ENCODE data around the gene QRFPR.
A peak's percentile ranks its signal among the peaks of the same experiment; 100 is the strongest.

Gene QRFPR

DNA sequence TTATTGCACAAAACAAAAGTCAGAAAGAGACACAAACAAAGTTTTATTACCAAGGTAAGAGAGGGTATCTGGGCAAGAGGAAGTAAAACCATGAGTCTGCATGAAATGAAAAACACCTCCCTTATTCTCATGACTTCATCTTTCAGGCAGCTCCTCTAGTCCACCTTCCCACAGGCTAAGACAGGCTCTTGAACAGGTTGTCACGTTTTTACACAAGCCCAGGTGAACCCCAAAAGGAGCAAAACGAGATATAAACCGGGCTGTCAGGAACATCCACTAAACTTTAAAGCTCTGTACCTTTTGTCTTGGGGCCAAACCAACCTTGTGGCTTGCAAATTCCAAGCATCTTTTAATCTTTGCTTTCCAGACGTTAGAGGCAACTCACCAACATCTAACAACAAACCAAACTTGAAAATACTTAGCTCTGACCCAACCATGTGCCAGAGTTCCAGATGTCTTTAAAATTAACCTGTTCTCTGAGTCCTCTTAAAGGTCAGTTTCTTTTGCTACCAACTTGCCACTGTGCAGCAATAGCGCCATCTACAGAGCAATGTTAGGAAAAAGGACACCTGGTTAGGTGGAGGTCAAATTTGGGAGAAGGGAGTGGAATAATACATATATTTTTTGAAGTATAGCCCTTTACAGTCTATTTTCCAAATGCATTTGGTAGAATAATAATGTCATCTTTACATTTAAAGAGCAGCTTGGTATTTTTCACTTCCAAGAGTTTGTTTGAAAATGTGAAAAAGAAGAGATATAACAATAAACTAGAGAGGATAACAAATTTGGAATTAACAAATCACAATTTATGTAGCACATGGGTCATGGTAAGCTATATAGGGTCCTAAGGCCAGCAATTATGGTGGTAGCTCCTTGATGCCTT lies 73.1 kb downstream of the QRFPR start:
- peak overlapping the region; percentile 92 for H3K4me2 ChIP-seq (ENCODE audit: low read length)
- no peaks in the 10 kb centered on the region for H3K9me3 ChIP-seq (ENCODE audit: insufficient read depth, low read length)
- H3K27me3 ChIP-seq (ENCODE audit: low read depth, low read length), result peaks cover 9% of the 10 kb centered on the region; the same call in 1 of the 2 replicates
- TF ChIP-seq, protein P1, sequence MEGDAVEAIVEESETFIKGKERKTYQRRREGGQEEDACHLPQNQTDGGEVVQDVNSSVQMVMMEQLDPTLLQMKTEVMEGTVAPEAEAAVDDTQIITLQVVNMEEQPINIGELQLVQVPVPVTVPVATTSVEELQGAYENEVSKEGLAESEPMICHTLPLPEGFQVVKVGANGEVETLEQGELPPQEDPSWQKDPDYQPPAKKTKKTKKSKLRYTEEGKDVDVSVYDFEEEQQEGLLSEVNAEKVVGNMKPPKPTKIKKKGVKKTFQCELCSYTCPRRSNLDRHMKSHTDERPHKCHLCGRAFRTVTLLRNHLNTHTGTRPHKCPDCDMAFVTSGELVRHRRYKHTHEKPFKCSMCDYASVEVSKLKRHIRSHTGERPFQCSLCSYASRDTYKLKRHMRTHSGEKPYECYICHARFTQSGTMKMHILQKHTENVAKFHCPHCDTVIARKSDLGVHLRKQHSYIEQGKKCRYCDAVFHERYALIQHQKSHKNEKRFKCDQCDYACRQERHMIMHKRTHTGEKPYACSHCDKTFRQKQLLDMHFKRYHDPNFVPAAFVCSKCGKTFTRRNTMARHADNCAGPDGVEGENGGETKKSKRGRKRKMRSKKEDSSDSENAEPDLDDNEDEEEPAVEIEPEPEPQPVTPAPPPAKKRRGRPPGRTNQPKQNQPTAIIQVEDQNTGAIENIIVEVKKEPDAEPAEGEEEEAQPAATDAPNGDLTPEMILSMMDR (IDR thresholded peaks at IDR 0.05; ENCODE audit: low read depth, low read length), result peak; percentile 97
- TF ChIP-seq EZH2phosphoT487 (IDR thresholded peaks at IDR 0.05; ENCODE audit: low read depth), result no peak
- no peak overlapping the region for H2AFZ ChIP-seq (ENCODE audit: low read depth, low read length)
- H4K20me1 ChIP-seq (ENCODE audit: insufficient read depth, low read length), result no peaks in the 10 kb centered on the region
- H3K36me3 ChIP-seq (replicated peaks; ENCODE audit: low read depth, low read length), result no peaks in the 10 kb centered on the region
- peak overlapping the region; percentile 58 for H3K9ac ChIP-seq (ENCODE audit: low read length)
- peaks cover 24% of the 10 kb centered on the region for H3K4me1 ChIP-seq (ENCODE audit: low read length)
- H3K4me3 ChIP-seq (ENCODE audit: low read length), result peak overlapping the region; percentile 61
- no peaks in the 10 kb centered on the region for H3K79me2 ChIP-seq (ENCODE audit: low read length)
- H3K27ac ChIP-seq (ENCODE audit: low read length), result peak overlapping the region; percentile 68

DNA sequence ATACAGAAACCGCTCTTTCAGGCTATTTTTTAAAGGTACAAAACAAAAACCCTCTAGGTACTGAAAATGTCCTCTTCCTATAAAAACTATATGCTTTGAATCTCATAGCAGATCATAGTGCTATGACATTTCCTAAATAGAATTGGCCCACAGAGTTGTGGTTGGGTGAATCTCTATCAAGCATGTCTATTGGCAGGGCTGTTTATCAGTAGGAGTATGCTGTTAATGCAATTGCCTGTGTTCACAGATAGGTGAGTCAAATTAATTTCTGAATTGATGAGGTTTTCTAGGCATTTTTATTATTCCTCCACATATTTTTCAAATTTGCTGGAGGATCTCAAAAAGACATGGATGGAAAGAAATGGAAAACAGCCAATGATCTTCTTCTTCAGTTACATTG lies 73.9 kb downstream of the QRFPR start:
- Histone ChIP-seq H3K79me2 (ENCODE audit: low read length) (no peaks in the 10 kb centered on the region), H3K27me3 (ENCODE audit: low read depth, low read length) (peaks cover 9% of the 10 kb centered on the region; the same call in 1 of the 2 replicates), H3K9ac (ENCODE audit: low read length) (no peak overlapping the region), H3K4me1 (ENCODE audit: low read length) (peaks cover 24% of the 10 kb centered on the region), H4K20me1 (ENCODE audit: insufficient read depth, low read length) (no peaks in the 10 kb centered on the region), H2AFZ (ENCODE audit: low read depth, low read length) (no peak overlapping the region), H3K4me2 (ENCODE audit: low read length) (peak overlapping the region; percentile 92), H3K9me3 (ENCODE audit: insufficient read depth, low read length) (no peaks in the 10 kb centered on the region), H3K4me3 (ENCODE audit: low read length) (peak overlapping the region; percentile 61; the same call in 1 of the 2 replicates), H3K36me3 (replicated peaks; ENCODE audit: low read depth, low read length) (no peaks in the 10 kb centered on the region), H3K27ac (ENCODE audit: low read length) (no peak overlapping the region)
- TF ChIP-seq, protein P1 (IDR thresholded peaks at IDR 0.05; ENCODE audit: low read depth, low read length), result no peak

DNA sequence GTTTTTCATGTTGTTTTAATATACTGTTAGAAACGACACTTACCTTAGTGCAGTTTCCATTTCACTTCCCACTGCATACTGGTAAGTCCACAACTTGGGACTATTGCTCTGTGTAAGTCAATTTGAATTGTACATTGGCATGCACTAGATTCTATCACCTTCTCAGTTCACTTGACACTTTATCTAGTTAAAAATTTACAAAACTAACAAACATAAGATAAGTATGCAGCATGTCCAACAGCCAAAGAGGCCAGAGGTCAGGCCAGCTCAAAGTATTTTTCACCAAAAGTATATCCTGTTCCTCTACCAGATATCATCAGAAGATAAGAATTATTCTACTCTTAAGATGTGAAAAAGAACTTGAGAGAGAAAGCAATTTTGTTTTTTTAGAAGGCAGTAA lies 75.9 kb downstream of the QRFPR start:
- no peak overlapping the region for H3K27ac ChIP-seq (ENCODE audit: low read length)
- H3K79me2 ChIP-seq (ENCODE audit: low read length), result no peaks in the 10 kb centered on the region
- peaks cover 24% of the 10 kb centered on the region for H3K4me1 ChIP-seq (ENCODE audit: low read length)
- no peak overlapping the region for H3K4me2 ChIP-seq (ENCODE audit: low read length)
- TF ChIP-seq, protein P1 (IDR thresholded peaks at IDR 0.05; ENCODE audit: low read depth, low read length), result no peak
- no peak for TF ChIP-seq EZH2phosphoT487 (IDR thresholded peaks at IDR 0.05; ENCODE audit: low read depth)
- H4K20me1 ChIP-seq (ENCODE audit: insufficient read depth, low read length), result no peaks in the 10 kb centered on the region
- H3K36me3 ChIP-seq (replicated peaks; ENCODE audit: low read depth, low read length), result no peaks in the 10 kb centered on the region
- no peaks in the 10 kb centered on the region for H3K9me3 ChIP-seq (ENCODE audit: insufficient read depth, low read length)
- H3K4me3 ChIP-seq (ENCODE audit: low read length), result no peak overlapping the region
- peaks cover 9% of the 10 kb centered on the region; the same call in 1 of the 2 replicates for H3K27me3 ChIP-seq (ENCODE audit: low read depth, low read length)
- H2AFZ ChIP-seq (ENCODE audit: low read depth, low read length), result no peak overlapping the region
- H3K9ac ChIP-seq (ENCODE audit: low read length), result no peak overlapping the region

DNA sequence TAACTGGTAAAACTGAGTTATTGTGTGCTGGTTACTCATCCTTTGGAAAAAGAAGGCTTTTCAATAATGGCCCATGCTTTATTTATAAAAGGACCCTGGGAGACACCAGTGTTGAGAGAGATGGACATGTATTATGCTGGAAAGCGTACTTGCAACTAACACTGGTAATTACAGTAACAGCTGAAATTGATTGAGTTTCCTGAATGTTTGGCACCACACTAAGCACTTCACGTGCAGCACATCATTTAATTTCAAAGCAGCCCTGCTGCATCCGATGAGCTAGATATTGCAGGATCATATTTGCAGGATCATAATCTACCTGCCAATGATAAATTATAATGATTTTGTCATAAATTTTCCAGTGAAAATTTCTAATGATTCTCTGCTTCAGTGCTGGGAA lies 81.5 kb downstream of the QRFPR start:
- Histone ChIP-seq H3K4me3 (ENCODE audit: low read length) (no peak overlapping the region), H4K20me1 (ENCODE audit: insufficient read depth, low read length) (no peaks in the 10 kb centered on the region)
- TF ChIP-seq, protein P1 (IDR thresholded peaks at IDR 0.05; ENCODE audit: low read depth, low read length), result no peak
- no peak for TF ChIP-seq EZH2phosphoT487 (IDR thresholded peaks at IDR 0.05; ENCODE audit: low read depth)

More for the DNA sequence above, 81.5 kb downstream of the QRFPR start:
- H3K36me3 ChIP-seq (replicated peaks; ENCODE audit: low read depth, low read length), result no peaks in the 10 kb centered on the region
- no peak overlapping the region for H3K27ac ChIP-seq (ENCODE audit: low read length)
- no peak overlapping the region for H3K4me2 ChIP-seq (ENCODE audit: low read length)
- peaks cover under 1% of the 10 kb centered on the region; the same call in 1 of the 2 replicates for H3K4me1 ChIP-seq (ENCODE audit: low read length)
- no peak overlapping the region for H2AFZ ChIP-seq (ENCODE audit: low read depth, low read length)
- H3K9ac ChIP-seq (ENCODE audit: low read length), result no peak overlapping the region
- no peaks in the 10 kb centered on the region for H3K79me2 ChIP-seq (ENCODE audit: low read length)
- no peaks in the 10 kb centered on the region; the same call in 1 of the 2 replicates for H3K27me3 ChIP-seq (ENCODE audit: low read depth, low read length)
- no peaks in the 10 kb centered on the region for H3K9me3 ChIP-seq (ENCODE audit: insufficient read depth, low read length)

Data from OCI-LY3 (cell line).